ENCODE data around the gene DHX36. TPM values are rescaled to one million over a fixed set of nuclear protein-coding genes. Genes with fewer than 3 reads are reported as not detected.

DHX36 gene
- total and polyA plus RNA-seq, 4 donors: 15.0 to 86.4 (median 62.9) TPM

DNA sequence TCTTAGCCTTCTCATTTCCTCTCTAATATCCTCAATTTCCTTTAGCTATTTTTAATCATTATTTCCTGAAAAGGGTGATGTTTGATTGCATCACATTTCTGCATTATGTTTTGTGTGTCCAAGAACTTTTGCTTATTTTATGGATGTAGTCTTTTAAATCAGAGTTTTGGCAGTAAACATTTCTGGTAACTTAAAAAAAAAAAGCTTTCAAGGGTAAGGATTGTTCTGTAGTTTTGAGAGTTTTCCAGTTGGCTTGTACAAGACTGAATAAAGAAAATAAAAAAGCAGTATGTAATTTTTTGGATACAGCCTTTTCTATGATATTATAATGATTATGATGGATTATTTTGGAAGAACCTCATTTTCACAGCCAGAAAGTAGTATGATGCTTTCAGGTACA, 99.4 kb downstream of the DHX36 start:
- Histone ChIP-seq H3K4me3 (ENCODE audit: low read length in 2 of 2) (no peak overlapping the region), H3K27ac (ENCODE audit: low read depth in 1 of 2, low read length in 2 of 2) (no peak overlapping the region), H3K4me1 (ENCODE audit: control insufficient read depth in 1 of 2, insufficient read depth in 2 of 2, low read length in 2 of 2) (no peaks in the 10 kb centered on the region), H3K27me3 (ENCODE audit: control insufficient read depth in 1 of 2, insufficient read depth in 2 of 2, low read length in 1 of 2) (no peaks in the 10 kb centered on the region), H3K36me3 (ENCODE audit: control insufficient read depth in 1 of 2, insufficient read depth in 2 of 2, low read length in 1 of 2) (peaks cover 0 to 4% of the 10 kb centered on the region in 2 donors), H3K9me3 (ENCODE audit: control insufficient read depth, low read length) (no peaks in the 10 kb centered on the region)
- no peak for ATAC-seq (ENCODE audit: low FRiP score)
- intact Hi-C loops (cut with DNase I): no loop called here
- no peak for DNase-seq

DNA sequence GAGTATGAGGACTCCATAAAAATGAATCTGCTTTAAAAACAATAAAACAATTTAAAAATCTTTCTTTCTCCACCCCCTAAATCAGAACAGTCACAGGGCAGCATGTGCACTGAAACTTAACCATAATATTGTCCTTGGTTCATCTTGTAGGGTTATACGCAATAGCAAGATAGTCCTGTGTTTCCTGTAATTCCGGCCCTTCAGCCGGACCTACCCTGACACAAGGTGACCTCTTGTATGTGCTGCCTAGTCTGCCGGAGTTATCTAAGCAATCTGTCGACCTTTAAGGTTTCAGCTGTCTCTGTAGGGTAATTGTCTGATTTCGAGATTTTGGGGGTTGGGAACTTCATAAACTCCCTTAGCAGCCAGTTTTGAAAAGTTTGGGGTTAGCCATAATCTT, 99.9 kb downstream of the DHX36 start:
- Histone ChIP-seq H3K27ac (ENCODE audit: low read depth in 1 of 2, low read length in 2 of 2) (peak overlapping the region in 1 of 2 donors; percentile 48), H3K27me3 (ENCODE audit: control insufficient read depth in 1 of 2, insufficient read depth in 2 of 2, low read length in 1 of 2) (no peaks in the 10 kb centered on the region), H3K36me3 (ENCODE audit: control insufficient read depth in 1 of 2, insufficient read depth in 2 of 2, low read length in 1 of 2) (peaks cover 0 to 4% of the 10 kb centered on the region in 2 donors), H3K4me3 (ENCODE audit: low read length in 2 of 2) (no peak overlapping the region), H3K9me3 (ENCODE audit: control insufficient read depth, low read length) (no peaks in the 10 kb centered on the region), H3K4me1 (ENCODE audit: control insufficient read depth in 1 of 2, insufficient read depth in 2 of 2, low read length in 2 of 2) (no peaks in the 10 kb centered on the region)
- WGBS, 2 donors: 13 to 17% methylated on average over 6 of the region's 6 CpGs
- intact Hi-C loops (cut with DNase I): no loop called here
- no peak for DNase-seq
- ATAC-seq (ENCODE audit: low FRiP score): no peak

DNA sequence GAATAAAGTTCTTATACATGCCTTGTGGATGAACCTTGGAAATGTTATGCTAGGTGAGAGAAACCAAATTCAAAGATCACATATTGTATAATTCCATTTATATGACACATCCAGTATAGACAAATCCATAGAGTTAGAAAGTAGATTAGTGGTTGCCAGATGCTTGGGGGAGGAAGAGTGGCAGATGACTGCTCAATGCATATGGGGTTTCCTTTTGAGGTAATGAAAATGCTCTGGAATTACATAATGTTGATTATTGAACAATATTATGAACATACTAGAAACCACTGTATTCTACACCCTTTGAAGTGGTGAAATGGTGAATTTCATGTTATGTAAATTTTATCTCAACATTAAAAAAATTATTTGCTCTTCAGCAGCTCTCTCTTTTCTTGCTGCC, 100.8 kb downstream of the DHX36 start:
- Histone ChIP-seq H3K4me3 (ENCODE audit: low read length in 2 of 2) (no peak overlapping the region), H3K4me1 (ENCODE audit: control insufficient read depth in 1 of 2, insufficient read depth in 2 of 2, low read length in 2 of 2) (no peaks in the 10 kb centered on the region), H3K36me3 (ENCODE audit: control insufficient read depth in 1 of 2, insufficient read depth in 2 of 2, low read length in 1 of 2) (peaks cover 0 to 4% of the 10 kb centered on the region in 2 donors), H3K27ac (ENCODE audit: low read depth in 1 of 2, low read length in 2 of 2) (no peak overlapping the region), H3K27me3 (ENCODE audit: control insufficient read depth in 1 of 2, insufficient read depth in 2 of 2, low read length in 1 of 2) (no peaks in the 10 kb centered on the region), H3K9me3 (ENCODE audit: control insufficient read depth, low read length) (no peaks in the 10 kb centered on the region)
- ATAC-seq (ENCODE audit: low FRiP score) (no peak), DNase-seq (no peak)
- intact Hi-C loops (cut with DNase I): no loop called here

Other genes starting within 250 kb of the DHX36 start
- 10 to 100 TPM; 16.4 to 26.9 TPM for gene ARHGEF26, start 203.1 kb downstream of the DHX36 start, total RNA-seq
- 10 to 100 TPM; 24.5 to 31.5 TPM for gene ARHGEF26, start 203.1 kb downstream of the DHX36 start, polyA plus RNA-seq
- not detected for gene GPR149, start 105.7 kb upstream of the DHX36 start, total RNA-seq
- not detected for gene GPR149, start 105.7 kb upstream of the DHX36 start, polyA plus RNA-seq